K562 (cell line): ENCODE measurements around the gene PRKD2. TPM values are rescaled to one million over a fixed set of nuclear protein-coding genes. Genes with fewer than 3 reads are reported as not detected.

Experiments
- BRD4 ChIP-seq: fragments of 200-600 bp; sonication (generic); IDR thresholded peaks from 2 replicates; pipeline ENCODE4 v1.6.1; 2017; ENCODE audit warnings: inconsistent platforms
- FOXA3 ChIP-seq, 2 experiments: fragments of 450-650 bp in 1 of 2; sonication (generic) in 1 of 2; formaldehyde crosslinking; IDR thresholded peaks in 1 of 2; conservative IDR thresholded peaks in 1 of 2; 2 replicates each; pipeline versions ENCODE4 v1.4.0 to v1.8.0; 2020 to 2022; ENCODE audit warnings: mild to moderate bottlenecking in 2 of 2, missing genetic modification reagents in 1 of 2
- FOXO4 ChIP-seq: fragments of 450-650 bp; formaldehyde crosslinking; IDR thresholded peaks from 2 replicates; pipeline ENCODE4 v1.4.0; 2020; ENCODE audit warnings: mild to moderate bottlenecking, moderate library complexity
- L3MBTL2 ChIP-seq: fragments of 450-650 bp; IDR thresholded peaks from 2 replicates; pipeline ENCODE4 v1.6.1; 2016; ENCODE audit warnings: mild to moderate bottlenecking, moderate library complexity
- MCM7 ChIP-seq, 2 experiments: fragments of 450-650 bp; IDR thresholded peaks; 2 replicates each; pipeline ENCODE4 v1.6.1; 2016 to 2018
- MECOM ChIP-seq: fragments of 250-450 bp; sonication (Bioruptor Pico); IDR thresholded peaks from 2 replicates; pipeline ENCODE4 v1.8.0; 2022; ENCODE audit warnings: inconsistent platforms
- MGA ChIP-seq: fragments of 450-650 bp; IDR thresholded peaks from 2 replicates; pipeline ENCODE4 v1.6.1; 2016; ENCODE audit warnings: mild to moderate bottlenecking, moderate library complexity
- MXI1 ChIP-seq: IDR thresholded peaks from 2 replicates; pipeline ENCODE4 v1.6.1; 2011; ENCODE audit warnings: low read depth, mild to moderate bottlenecking, improper control_type of control experiment, low read length
- polyA plus RNA-seq, 8 experiments: library from polyadenylated mRNA; depleted of rRNA in 4 of 8; stranded (reverse) in 5 of 8; unstranded in 3 of 8; fragments of >200 nt; fragmentation: Nextera tagmentation in 2 of 8; fragmentation: Illumina TruSeq in 1 of 8; extraction: Ambion mirVana in 2 of 8; extraction: Trizol in 1 of 8; gene quantifications; 2 replicates each; pipeline versions ENCODE4 v1.2.1 to v1.2.3, GENCODE V29; 2011 to 2014; ENCODE audit warnings: inconsistent platforms in 1 of 8, missing spikeins in 1 of 8
- total RNA-seq, 7 experiments: library from RNA; depleted of rRNA in 6 of 7; stranded (reverse); fragments of >200 nt in 6 of 7; fragmentation: Illumina TruSeq in 2 of 7; extraction: Trizol in 2 of 7; gene quantifications; 2 replicates each; pipeline versions ENCODE4 v1.2.1 to v1.2.3, GENCODE V29; 2011 to 2021; ENCODE audit warnings: low replicate concordance in 1 of 7
- TF ChIP-seq, protein P1 (sequence below): fragments of 450-650 bp; IDR thresholded peaks from 2 replicates; pipeline ENCODE4 v1.6.1; 2017; ENCODE audit warnings: antibody characterized with exemption, mild to moderate bottlenecking

PRKD2 gene
- total and polyA plus RNA-seq, 9 of the 15 experiments (the other 6 are each of a cell fraction or from before 2014, with no cell fraction given) = 1.8 to 60.0 (median 15.0) TPM

- TF ChIP-seq, protein P1, sequence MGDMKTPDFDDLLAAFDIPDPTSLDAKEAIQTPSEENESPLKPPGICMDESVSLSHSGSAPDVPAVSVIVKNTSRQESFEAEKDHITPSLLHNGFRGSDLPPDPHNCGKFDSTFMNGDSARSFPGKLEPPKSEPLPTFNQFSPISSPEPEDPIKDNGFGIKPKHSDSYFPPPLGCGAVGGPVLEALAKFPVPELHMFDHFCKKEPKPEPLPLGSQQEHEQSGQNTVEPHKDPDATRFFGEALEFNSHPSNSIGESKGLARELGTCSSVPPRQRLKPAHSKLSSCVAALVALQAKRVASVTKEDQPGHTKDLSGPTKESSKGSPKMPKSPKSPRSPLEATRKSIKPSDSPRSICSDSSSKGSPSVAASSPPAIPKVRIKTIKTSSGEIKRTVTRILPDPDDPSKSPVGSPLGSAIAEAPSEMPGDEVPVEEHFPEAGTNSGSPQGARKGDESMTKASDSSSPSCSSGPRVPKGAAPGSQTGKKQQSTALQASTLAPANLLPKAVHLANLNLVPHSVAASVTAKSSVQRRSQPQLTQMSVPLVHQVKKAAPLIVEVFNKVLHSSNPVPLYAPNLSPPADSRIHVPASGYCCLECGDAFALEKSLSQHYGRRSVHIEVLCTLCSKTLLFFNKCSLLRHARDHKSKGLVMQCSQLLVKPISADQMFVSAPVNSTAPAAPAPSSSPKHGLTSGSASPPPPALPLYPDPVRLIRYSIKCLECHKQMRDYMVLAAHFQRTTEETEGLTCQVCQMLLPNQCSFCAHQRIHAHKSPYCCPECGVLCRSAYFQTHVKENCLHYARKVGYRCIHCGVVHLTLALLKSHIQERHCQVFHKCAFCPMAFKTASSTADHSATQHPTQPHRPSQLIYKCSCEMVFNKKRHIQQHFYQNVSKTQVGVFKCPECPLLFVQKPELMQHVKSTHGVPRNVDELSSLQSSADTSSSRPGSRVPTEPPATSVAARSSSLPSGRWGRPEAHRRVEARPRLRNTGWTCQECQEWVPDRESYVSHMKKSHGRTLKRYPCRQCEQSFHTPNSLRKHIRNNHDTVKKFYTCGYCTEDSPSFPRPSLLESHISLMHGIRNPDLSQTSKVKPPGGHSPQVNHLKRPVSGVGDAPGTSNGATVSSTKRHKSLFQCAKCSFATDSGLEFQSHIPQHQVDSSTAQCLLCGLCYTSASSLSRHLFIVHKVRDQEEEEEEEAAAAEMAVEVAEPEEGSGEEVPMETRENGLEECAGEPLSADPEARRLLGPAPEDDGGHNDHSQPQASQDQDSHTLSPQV = peak; percentile 64
- TF ChIP-seq MECOM (CRISPR knock-in tag) (no peak), MGA (peak; percentile 89), BRD4 (no peak), FOXA3 (CRISPR knock-in tag; conservative IDR thresholded peaks at IDR 0.05 in 1 of 2, IDR thresholded peaks at IDR 0.05 in 1 of 2) (no peak), L3MBTL2 (peak; percentile 51; the same call in 1 of the 2 replicates), MCM7 (IDR thresholded peaks at IDR 0.05) (no peak), FOXO4 (no peak), MXI1 (no peak)
These were observed 44.5 kb upstream of the PRKD2 start (continued) for GRCh38 chr19:46761418-46761831.
